Nephron progenitor cell (in vitro differentiated cells): ENCODE data around the gene FCRL1.

Experiments used
- DNase-seq: peaks from one replicate; pipeline ENCODE4 v3.0.0; 2021
- H3K27ac Mint-ChIP-seq: 2 replicates; pipeline ENCODE4 v1.8.0; 2021; ENCODE audit warnings: mild to moderate bottlenecking, moderate library complexity, mixed read lengths
- H3K27me3 Mint-ChIP-seq: 2 replicates; pipeline ENCODE4 v1.8.0; 2021; ENCODE audit warnings: mild to moderate bottlenecking, low read depth, mixed read lengths; ENCODE audit not compliant: poor library complexity
- H3K36me3 Mint-ChIP-seq: 2 replicates; pipeline ENCODE4 v1.8.0; 2021; ENCODE audit warnings: low read depth, mixed read lengths
- H3K4me1 Mint-ChIP-seq: 2 replicates; pipeline ENCODE4 v1.8.0; 2021; ENCODE audit warnings: mixed read lengths
- H3K4me3 Mint-ChIP-seq: 2 replicates; pipeline ENCODE4 v1.8.0; 2021; ENCODE audit warnings: mild to moderate bottlenecking, moderate library complexity, mixed read lengths
- H3K9me3 Mint-ChIP-seq: 2 replicates; pipeline ENCODE4 v1.8.0; 2021; ENCODE audit warnings: mild to moderate bottlenecking, moderate library complexity, mixed read lengths
- TF ChIP-seq, protein P1 (sequence below): fragments of 200-600 bp; sonication (generic); IDR thresholded peaks from 2 replicates; pipeline ENCODE4 v1.5.0; 2021; ENCODE audit warnings: antibody characterized with exemption

FCRL1 gene

GRCh38 chr1:157819215-157819614 lies 705 bp downstream of the FCRL1 start:
- DNase-seq, result no peak
- TF ChIP-seq, protein P1, sequence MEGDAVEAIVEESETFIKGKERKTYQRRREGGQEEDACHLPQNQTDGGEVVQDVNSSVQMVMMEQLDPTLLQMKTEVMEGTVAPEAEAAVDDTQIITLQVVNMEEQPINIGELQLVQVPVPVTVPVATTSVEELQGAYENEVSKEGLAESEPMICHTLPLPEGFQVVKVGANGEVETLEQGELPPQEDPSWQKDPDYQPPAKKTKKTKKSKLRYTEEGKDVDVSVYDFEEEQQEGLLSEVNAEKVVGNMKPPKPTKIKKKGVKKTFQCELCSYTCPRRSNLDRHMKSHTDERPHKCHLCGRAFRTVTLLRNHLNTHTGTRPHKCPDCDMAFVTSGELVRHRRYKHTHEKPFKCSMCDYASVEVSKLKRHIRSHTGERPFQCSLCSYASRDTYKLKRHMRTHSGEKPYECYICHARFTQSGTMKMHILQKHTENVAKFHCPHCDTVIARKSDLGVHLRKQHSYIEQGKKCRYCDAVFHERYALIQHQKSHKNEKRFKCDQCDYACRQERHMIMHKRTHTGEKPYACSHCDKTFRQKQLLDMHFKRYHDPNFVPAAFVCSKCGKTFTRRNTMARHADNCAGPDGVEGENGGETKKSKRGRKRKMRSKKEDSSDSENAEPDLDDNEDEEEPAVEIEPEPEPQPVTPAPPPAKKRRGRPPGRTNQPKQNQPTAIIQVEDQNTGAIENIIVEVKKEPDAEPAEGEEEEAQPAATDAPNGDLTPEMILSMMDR, result no peak
- Mint-ChIP-seq H3K27ac (no peak overlapping the region), H3K36me3 (no peaks in the 10 kb centered on the region), H3K4me1 (no peaks in the 10 kb centered on the region), H3K4me3 (no peak overlapping the region), H3K27me3 (peaks cover 8% of the 10 kb centered on the region), H3K9me3 (peaks cover 6% of the 10 kb centered on the region)

DNA sequence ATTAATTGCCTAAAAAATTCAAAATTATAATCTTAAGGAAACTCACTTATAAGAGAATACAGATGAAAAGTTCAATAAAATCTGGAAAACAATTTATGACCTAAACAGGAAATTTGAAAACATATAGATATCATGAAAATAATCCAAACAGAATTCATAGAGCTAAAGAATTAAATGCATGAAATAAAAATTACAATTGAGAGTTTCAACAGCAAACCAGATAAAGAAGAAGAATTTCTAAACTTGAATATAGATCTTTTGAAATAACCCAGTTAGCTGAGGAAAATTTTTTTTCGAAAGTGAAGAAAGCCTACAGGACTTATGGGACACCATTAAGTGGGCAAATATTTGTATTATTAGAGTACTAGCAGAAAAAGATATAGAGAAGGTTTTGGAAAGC lies 6.7 kb downstream of the FCRL1 start:
- no peaks in the 10 kb centered on the region for H3K36me3 Mint-ChIP-seq

DNA sequence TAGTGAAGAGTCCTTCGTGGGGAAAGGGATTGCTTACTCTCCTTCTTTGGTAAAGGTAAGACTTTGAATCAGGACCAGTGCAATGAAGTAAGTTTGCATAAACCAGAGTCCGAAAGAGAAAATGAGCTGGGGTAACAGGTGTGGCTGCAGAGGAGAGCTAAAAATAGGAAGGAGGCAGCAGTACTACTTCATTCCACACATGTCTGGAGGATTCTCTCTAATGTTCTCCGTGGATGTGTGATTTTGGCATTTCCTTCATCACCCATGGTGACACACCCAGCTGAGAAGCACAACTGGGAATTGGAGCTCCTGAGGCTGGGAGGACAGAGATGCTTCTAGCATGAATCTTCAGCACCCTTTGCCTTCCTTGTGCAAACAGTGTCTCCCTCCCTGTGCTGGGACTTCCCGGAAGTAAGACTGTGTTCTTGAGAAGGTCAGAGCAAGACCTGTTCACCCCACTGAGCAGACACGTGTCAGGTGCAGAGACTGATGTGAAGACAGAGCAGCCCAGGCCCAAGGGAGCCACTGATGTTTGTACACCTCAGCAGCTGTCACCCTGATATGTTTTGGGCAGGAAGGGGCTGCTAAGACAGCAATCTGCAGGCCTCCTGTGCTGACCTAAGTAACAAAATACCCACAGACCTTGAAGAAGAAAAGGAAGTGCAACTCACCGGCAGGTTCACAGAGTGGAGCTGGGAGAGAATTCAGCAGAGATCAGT lies 13.3 kb downstream of the FCRL1 start:
- H3K4me1 Mint-ChIP-seq, result no peaks in the 10 kb centered on the region
- H3K4me3 Mint-ChIP-seq, result no peak overlapping the region
- H3K9me3 Mint-ChIP-seq, result no peaks in the 10 kb centered on the region
- peaks cover 24% of the 10 kb centered on the region for H3K27me3 Mint-ChIP-seq
- TF ChIP-seq, protein P1, result no peak
- no peak for DNase-seq
- no peaks in the 10 kb centered on the region for H3K36me3 Mint-ChIP-seq
- H3K27ac Mint-ChIP-seq, result no peak overlapping the region

More for the DNA sequence above, 6.7 kb downstream of the FCRL1 start:
- Mint-ChIP-seq H3K4me1 (no peaks in the 10 kb centered on the region), H3K27ac (no peak overlapping the region), H3K9me3 (peaks cover 25% of the 10 kb centered on the region), H3K4me3 (no peak overlapping the region), H3K27me3 (peaks cover 5% of the 10 kb centered on the region)
- DNase-seq, result no peak
- TF ChIP-seq, protein P1, result no peak

GRCh38 chr1:157803851-157804250 lies 16.1 kb downstream of the FCRL1 start:
- Mint-ChIP-seq H3K27me3 (peaks cover 27% of the 10 kb centered on the region), H3K27ac (no peak overlapping the region), H3K4me3 (no peak overlapping the region), H3K4me1 (no peaks in the 10 kb centered on the region), H3K9me3 (no peaks in the 10 kb centered on the region), H3K36me3 (no peaks in the 10 kb centered on the region)
- TF ChIP-seq, protein P1, result no peak
- no peak for DNase-seq

- no peak overlapping the region for H3K27ac Mint-ChIP-seq
- H3K9me3 Mint-ChIP-seq, result no peaks in the 10 kb centered on the region
- H3K36me3 Mint-ChIP-seq, result no peaks in the 10 kb centered on the region
- TF ChIP-seq, protein P1, result no peak
- no peaks in the 10 kb centered on the region for H3K4me1 Mint-ChIP-seq
- DNase-seq, result no peak
- no peak overlapping the region for H3K4me3 Mint-ChIP-seq
- H3K27me3 Mint-ChIP-seq, result peaks cover 8% of the 10 kb centered on the region
Observed at GRCh38 chr1:157799996-157800395, 19.9 kb downstream of the FCRL1 start.

DNA sequence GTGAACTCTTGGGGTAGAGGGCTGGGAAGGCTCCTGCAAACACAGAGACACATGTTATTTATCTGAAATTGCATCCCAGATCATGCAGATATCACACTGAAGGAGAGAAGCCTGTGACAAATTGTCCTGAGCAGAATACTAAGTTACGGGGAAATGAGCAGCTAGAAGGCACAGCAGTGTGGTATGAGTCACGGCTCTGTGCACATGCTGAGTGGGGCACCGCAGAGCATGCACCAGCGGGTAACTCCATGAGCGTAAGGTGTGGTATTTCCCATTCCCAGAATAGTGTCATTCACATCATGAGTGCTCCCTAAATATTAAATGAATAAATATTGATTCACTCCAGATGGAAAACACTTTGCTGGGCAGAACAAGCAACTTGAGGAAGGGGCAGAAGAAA lies 21.7 kb downstream of the FCRL1 start:
- H3K27me3 Mint-ChIP-seq, result peaks cover 10% of the 10 kb centered on the region
- no peaks in the 10 kb centered on the region for H3K4me1 Mint-ChIP-seq
- H3K9me3 Mint-ChIP-seq, result peaks cover 11% of the 10 kb centered on the region

More for the DNA sequence above, 21.7 kb downstream of the FCRL1 start:
- TF ChIP-seq, protein P1, result no peak
- H3K27ac Mint-ChIP-seq, result no peak overlapping the region
- no peak for DNase-seq
- H3K4me3 Mint-ChIP-seq, result no peak overlapping the region
- H3K36me3 Mint-ChIP-seq, result no peaks in the 10 kb centered on the region
